WI38 (cell line): ENCODE results near the gene AOAH.
"Not testable (repeated sequence)": the region's sequence is repeated elsewhere in the genome, so short reads cannot be mapped to it uniquely, and the experiment has no call there.

Experiments
- H3K4me3 ChIP-seq: 2 replicates; pipeline ENCODE4 v1.5.1; 2011; ENCODE audit warnings: low read depth, mild to moderate bottlenecking, control low read depth, low read length
- CTCF ChIP-seq: IDR thresholded peaks from 2 replicates; pipeline ENCODE4 v1.5.1; 2012; ENCODE audit warnings: low read depth, mild to moderate bottlenecking, control low read depth, low read length

AOAH gene

GRCh38 chr7:36473454-36474282 lies 250.6 kb downstream of the AOAH start:
- peak; percentile 58 for TF ChIP-seq CTCF
- H3K4me3 ChIP-seq = no peak overlapping the region

DNA sequence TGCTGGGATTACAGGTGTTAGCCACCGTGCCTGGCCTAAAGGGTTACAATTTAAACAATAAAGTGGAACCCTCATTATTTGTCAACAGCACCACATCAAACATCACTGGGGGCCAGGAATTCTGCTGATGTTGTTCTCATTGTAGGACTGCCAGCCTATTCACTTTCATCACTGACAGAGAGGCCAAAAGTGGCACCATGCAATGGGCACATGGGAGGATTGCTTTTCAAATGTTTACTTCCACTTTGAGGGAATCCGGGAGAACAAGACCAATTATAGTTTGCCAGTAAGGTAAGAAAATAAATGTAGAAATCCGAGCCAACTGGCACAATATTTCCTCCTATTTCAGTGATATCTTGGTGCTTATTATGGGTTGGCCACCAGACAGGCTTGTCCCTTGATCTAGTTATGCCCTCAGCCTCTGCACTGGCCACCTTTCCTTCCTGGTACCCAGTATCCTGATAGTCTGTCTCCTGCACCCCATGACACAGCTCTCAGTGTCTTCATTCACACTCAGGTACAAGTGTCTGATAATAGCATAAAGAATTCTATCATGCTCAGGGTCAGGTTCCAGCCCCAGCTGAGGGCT lies 252.1 kb downstream of the AOAH start:
- TF ChIP-seq CTCF = no peak

DNA sequence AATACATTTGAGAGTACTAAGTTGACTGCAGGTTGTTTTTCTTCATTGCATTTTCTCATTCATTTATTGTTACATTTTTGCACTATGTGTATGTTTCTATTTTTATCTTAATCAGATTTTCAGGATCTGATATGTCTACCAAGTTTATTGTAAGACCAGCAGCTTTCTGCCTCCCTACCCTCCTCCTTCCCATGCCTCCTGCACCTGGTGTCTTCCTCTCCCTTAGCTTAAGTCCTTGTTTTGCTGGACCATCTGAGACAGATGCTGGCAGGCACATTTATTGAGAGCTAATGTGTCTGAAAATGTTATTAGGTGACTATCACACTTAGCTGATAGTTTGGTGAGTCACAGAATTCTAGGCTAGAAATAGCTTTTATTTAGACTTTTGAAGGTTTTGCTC lies 255.1 kb downstream of the AOAH start:
- H3K4me3 ChIP-seq = no peak overlapping the region
- TF ChIP-seq CTCF = no peak

More for the DNA sequence above, 252.1 kb downstream of the AOAH start:
- no peak overlapping the region for H3K4me3 ChIP-seq

DNA sequence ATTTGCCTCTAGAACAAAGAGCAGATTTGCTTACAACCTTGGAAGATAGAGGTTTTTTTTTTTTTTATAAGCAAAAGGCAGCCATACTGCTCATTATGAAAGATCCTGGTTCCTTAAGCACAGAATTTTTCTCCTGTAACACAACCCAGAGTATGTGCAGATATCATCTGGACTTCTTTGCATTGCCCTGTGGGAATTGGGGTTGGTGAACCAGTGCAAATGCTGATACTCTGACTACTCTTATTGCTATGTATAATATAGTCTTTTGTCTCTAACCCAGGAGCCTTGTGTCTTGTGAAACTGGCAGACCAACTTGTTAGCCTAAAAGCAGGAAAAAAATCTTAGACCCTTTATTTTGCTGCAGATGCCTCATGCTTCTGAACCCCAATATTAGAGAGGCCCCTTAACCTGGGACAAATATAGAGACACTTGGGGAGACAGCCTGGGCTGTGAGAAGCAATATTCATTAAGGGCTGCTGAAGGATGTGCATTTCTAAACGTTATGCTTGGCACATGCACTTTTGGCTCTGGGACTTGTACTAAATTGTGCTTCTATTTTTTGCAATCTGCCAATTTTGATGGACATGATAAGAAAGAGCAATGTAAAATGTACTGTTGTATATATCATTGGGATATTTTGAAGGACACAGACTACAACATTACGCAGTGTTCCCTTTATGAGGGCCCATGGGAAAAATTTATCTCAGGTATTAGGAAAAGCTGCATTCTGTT lies 255.8 kb downstream of the AOAH start:
- no peak for TF ChIP-seq CTCF

DNA sequence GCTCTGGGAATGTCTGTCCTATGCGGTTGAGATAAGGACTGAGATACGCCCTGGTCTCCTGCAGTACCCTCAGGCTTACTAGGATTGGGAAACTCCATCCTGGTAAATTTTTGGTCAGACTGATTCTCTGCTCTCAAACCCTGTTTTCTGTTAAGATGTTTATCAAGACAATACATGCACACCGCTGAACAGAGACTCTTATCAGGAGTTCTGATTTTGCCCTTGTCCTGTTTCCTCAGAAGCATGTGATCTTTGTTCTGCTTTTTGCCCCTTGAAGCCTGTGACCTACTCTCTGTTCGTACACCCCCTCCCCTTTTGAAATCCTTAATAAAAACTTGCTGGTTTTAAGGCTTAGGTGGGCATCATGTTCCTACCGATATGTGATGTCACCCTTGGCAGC lies 258.3 kb downstream of the AOAH start:
- not testable (repeated sequence) for H3K4me3 ChIP-seq

More for the DNA sequence above, 255.8 kb downstream of the AOAH start:
- H3K4me3 ChIP-seq = no peak overlapping the region

GRCh38 chr7:36464271-36464670 lies 260.0 kb downstream of the AOAH start:
- no peak for TF ChIP-seq CTCF
- no peak overlapping the region for H3K4me3 ChIP-seq
